Sigmoid colon (tissue), 4 donors: ENCODE data around the gene PCSK5.

ENCODE experiments used
- EP300 ChIP-seq, 4 donors: sonication (generic); formaldehyde crosslinking; IDR thresholded peaks; one replicate each; pipeline ENCODE4 v1.6.1; 2017; ENCODE audit warnings: antibody characterized with exemption in 4 of 4
- POLR2A ChIP-seq, 2 donors: fragments of 450-650 bp; IDR thresholded peaks; one replicate each; pipeline ENCODE4 v1.6.1; 2016; ENCODE audit warnings: antibody characterized with exemption in 2 of 2, mild to moderate bottlenecking in 2 of 2, moderate library complexity in 2 of 2
- POLR2AphosphoS5 ChIP-seq, 4 donors: sonication (generic); formaldehyde crosslinking; IDR thresholded peaks; one replicate each; pipeline ENCODE4 v1.6.1; 2017; ENCODE audit warnings: antibody characterized with exemption in 4 of 4
- TF ChIP-seq, protein P1 (sequence below), 4 experiments: fragments of 450-650 bp in 3 of 4; fragments of 200-600 bp in 1 of 4; IDR thresholded peaks; one replicate each; pipeline ENCODE4 v1.5.1; 2016 to 2019; ENCODE audit warnings: antibody characterized with exemption in 4 of 4, mild to moderate bottlenecking in 3 of 4, moderate library complexity in 2 of 4

- TF ChIP-seq, protein P1, sequence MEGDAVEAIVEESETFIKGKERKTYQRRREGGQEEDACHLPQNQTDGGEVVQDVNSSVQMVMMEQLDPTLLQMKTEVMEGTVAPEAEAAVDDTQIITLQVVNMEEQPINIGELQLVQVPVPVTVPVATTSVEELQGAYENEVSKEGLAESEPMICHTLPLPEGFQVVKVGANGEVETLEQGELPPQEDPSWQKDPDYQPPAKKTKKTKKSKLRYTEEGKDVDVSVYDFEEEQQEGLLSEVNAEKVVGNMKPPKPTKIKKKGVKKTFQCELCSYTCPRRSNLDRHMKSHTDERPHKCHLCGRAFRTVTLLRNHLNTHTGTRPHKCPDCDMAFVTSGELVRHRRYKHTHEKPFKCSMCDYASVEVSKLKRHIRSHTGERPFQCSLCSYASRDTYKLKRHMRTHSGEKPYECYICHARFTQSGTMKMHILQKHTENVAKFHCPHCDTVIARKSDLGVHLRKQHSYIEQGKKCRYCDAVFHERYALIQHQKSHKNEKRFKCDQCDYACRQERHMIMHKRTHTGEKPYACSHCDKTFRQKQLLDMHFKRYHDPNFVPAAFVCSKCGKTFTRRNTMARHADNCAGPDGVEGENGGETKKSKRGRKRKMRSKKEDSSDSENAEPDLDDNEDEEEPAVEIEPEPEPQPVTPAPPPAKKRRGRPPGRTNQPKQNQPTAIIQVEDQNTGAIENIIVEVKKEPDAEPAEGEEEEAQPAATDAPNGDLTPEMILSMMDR (IDR thresholded peaks at IDR 0.05): no peak
- TF ChIP-seq EP300 (IDR thresholded peaks at IDR 0.05): no peak
- TF ChIP-seq POLR2AphosphoS5 (IDR thresholded peaks at IDR 0.05): no peak
- no peak for TF ChIP-seq POLR2A (IDR thresholded peaks at IDR 0.05)
Measured at GRCh38 chr9:76221423-76221822, 330.9 kb downstream of the PCSK5 start.
